Activated CD4-positive, alpha-beta T cell treated with anti-CD3 and anti-CD28 coated beads, Interleukin-2, amount 10 ng/mL, durations not matched to agents 7 days and 5 days (primary cell): Measurements from ENCODE around the gene AK6. TPM values are rescaled to one million over a fixed set of nuclear protein-coding genes. Genes with fewer than 3 reads are reported as not detected.
A peak's percentile ranks its signal among the peaks of the same experiment; 100 is the strongest.
"Not testable (repeated sequence)": the region's sequence is repeated elsewhere in the genome, so short reads cannot be mapped to it uniquely, and the experiment has no call there.

ENCODE experiments used
- CTCF ChIA-PET: fragments of 350-600 bp; sonication (Branson Sonifier 250); formaldehyde crosslinking; loops from one replicate; lab custom pipeline; 2021; ENCODE audit warnings: antibody characterized with exemption; lab: Charles Lee
- POLR2A ChIA-PET: fragments of 350-600 bp; sonication (Branson Sonifier 250); formaldehyde crosslinking; loops from one replicate; lab custom pipeline; 2021; ENCODE audit warnings: antibody characterized with exemption; lab: Charles Lee
- DNase-seq: peaks from one replicate; pipeline ENCODE4 v3.0.0-alpha.2; 2020
- H3K27ac Mint-ChIP-seq: one replicate; pipeline ENCODE4 v1.8.0; 2021; ENCODE audit warnings: mild to moderate bottlenecking, moderate library complexity, mixed read lengths
- H3K27me3 Mint-ChIP-seq: one replicate; pipeline ENCODE4 v1.8.0; 2021; ENCODE audit warnings: mixed read lengths
- H3K36me3 Mint-ChIP-seq: one replicate; pipeline ENCODE4 v1.8.0; 2021; ENCODE audit warnings: low read depth, mixed read lengths
- H3K4me1 Mint-ChIP-seq: one replicate; pipeline ENCODE4 v1.8.0; 2021; ENCODE audit warnings: mixed read lengths
- H3K4me3 Mint-ChIP-seq: one replicate; pipeline ENCODE4 v1.8.0; 2021; ENCODE audit warnings: mild to moderate bottlenecking, moderate library complexity, mixed read lengths
- H3K9me3 Mint-ChIP-seq: one replicate; pipeline ENCODE4 v1.8.0; 2021; ENCODE audit warnings: mixed read lengths
- total RNA-seq, 2 experiments: library from RNA; stranded (reverse); gene quantifications; one replicate each; pipeline ENCODE4 v1.2.3, GENCODE V29; 2021

The AK6 gene
- total RNA-seq, result 10 to 100 TPM; 26.7 to 33.3 TPM

- peak; percentile 92 for DNase-seq
- Mint-ChIP-seq H3K4me3 (peak within 1 kb of the TSS; percentile 95), H3K27me3 (no peaks in the 10 kb centered on the region), H3K36me3 (peaks cover 22% of the 10 kb centered on the region), H3K27ac (peak within 1 kb of the TSS; percentile 99), H3K4me1 (peaks cover 46% of the 10 kb centered on the region), H3K9me3 (no peaks in the 10 kb centered on the region)
- ChIA-PET POLR2A (no interaction called here), CTCF (interaction anchor here (0.8 to 1.4 kb wide), 2 partner anchors 10 to 276 kb away, joined by 4 read pairs; partner anchors contain the start of gene SLC30A5)
These were observed at the start of gene AK6, which contains the start of the genes RAD17 and TAF9 for GRCh38 chr5:69369340-69370121. TSS of gene AK6 (minus strand) at chr5:69369520. CDS start at chr5:69369490, 30 bp downstream. TSS of gene RAD17 (plus strand) at chr5:69369818. CDS start at chr5:69372209, 2,391 bp downstream. TSS of gene TAF9 (minus strand) at chr5:69369520. CDS start at chr5:69365737, 3,783 bp downstream.

GRCh38 chr5:69418554-69418953, 49.2 kb upstream of the AK6 start:
- Mint-ChIP-seq H3K4me1 (peaks cover 10% of the 10 kb centered on the region), H3K36me3 (peaks cover 6% of the 10 kb centered on the region), H3K4me3 (no peak overlapping the region), H3K27ac (no peak overlapping the region), H3K27me3 (peaks cover 2% of the 10 kb centered on the region), H3K9me3 (no peaks in the 10 kb centered on the region)
- ChIA-PET CTCF (no interaction called here), POLR2A (no interaction called here)
- DNase-seq, result no peak

GRCh38 chr5:69416699-69417098, 47.4 kb upstream of the AK6 start:
- ChIA-PET CTCF (no interaction called here), POLR2A (no interaction called here)
- DNase-seq, result no peak
- peaks cover 7% of the 10 kb centered on the region for H3K36me3 Mint-ChIP-seq
- peaks cover 10% of the 10 kb centered on the region for H3K4me1 Mint-ChIP-seq
- no peak overlapping the region for H3K4me3 Mint-ChIP-seq
- no peaks in the 10 kb centered on the region for H3K9me3 Mint-ChIP-seq
- H3K27ac Mint-ChIP-seq, result no peak overlapping the region
- H3K27me3 Mint-ChIP-seq, result peaks cover 2% of the 10 kb centered on the region

DNA sequence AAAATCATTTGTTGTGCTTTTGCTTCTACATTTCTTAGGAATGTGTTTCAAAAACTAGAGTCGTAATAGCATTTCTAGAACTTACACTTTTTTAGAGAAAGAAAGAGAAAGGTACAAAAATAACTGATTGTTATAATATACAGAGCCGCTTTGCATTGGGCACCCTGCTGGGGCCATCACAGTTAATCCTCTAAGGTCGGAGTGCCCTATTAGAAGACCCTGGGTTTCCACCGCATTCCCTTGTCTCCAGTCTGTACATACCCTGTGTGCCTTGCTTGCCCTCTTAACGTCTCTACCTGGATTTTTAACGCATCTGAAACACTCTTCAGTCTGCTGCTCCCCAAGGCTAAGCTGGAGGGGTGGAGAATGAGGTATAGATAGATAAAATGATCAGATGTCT, 46.9 kb upstream of the AK6 start:
- H3K27ac Mint-ChIP-seq, result no peak overlapping the region
- no peak for DNase-seq
- ChIA-PET CTCF (no interaction called here), POLR2A (no interaction called here)
- no peaks in the 10 kb centered on the region for H3K9me3 Mint-ChIP-seq
- peaks cover 11% of the 10 kb centered on the region for H3K36me3 Mint-ChIP-seq
- peaks cover 2% of the 10 kb centered on the region for H3K27me3 Mint-ChIP-seq
- peak overlapping the region; percentile 62 for H3K4me3 Mint-ChIP-seq
- peaks cover 10% of the 10 kb centered on the region for H3K4me1 Mint-ChIP-seq

GRCh38 chr5:69415584-69415958, 46.3 kb upstream of the AK6 start:
- H3K36me3 Mint-ChIP-seq, result peaks cover 11% of the 10 kb centered on the region
- POLR2A ChIA-PET, result no interaction called here
- no peaks in the 10 kb centered on the region for H3K9me3 Mint-ChIP-seq
- H3K27me3 Mint-ChIP-seq, result peaks cover 2% of the 10 kb centered on the region
- H3K27ac Mint-ChIP-seq, result no peak overlapping the region
- no peak for DNase-seq
- H3K4me3 Mint-ChIP-seq, result peak overlapping the region; percentile 62
- CTCF ChIA-PET, result interaction anchor here (1.1 kb wide), 1 partner anchor 9 kb away, joined by 3 read pairs; no protein-coding TSS in a partner anchor
- peaks cover 10% of the 10 kb centered on the region for H3K4me1 Mint-ChIP-seq

DNA sequence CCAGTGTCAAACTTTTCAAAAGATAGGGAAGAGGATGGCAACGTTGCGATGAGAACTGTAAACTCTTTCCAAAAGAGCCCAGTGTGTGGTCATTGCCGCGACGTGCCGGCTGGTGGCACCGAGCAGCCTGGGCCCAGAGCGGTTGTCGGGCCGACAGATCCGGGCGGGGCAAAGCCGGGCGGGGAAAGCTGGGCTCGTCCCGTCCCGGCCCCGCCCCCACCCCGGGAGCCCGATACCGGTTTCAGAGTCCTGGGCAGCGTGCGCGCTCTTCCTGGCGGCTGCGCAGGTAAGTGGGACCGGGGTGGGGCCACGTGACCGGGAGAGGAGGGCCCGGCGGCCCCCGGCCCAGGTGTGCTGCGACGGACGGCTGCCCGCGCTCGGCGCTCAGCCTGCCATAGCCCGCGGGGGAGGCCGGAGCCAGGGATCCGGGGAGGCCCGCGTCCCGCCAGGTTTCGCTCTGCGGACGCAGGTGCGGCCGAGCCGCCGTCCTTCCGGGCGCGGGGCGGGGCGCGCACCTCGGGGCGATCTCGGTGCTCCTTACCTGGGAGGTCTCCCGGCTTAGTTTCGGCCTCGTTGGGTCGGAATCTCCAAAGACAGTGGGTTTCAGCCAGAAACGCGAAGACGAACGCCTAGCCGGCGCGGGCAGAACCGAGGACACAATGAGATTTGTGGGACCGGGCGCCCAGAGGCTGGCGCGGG, 45.7 kb upstream of the AK6 start, which contains the start of gene MARVELD2:
MARVELD2 (plus strand) TSS at position 232 of the 699 bp plus-strand sequence. CDS start 4,270 bp downstream, outside the sequence.
- H3K27me3 Mint-ChIP-seq, result peaks cover 2% of the 10 kb centered on the region
- peaks cover 11% of the 10 kb centered on the region for H3K36me3 Mint-ChIP-seq
- DNase-seq, result peak; percentile 19
- ChIA-PET POLR2A (no interaction called here), CTCF (interaction anchor here (1.1 kb wide), 1 partner anchor 8 kb away, joined by 3 read pairs; no protein-coding TSS in a partner anchor)
- no peaks in the 10 kb centered on the region for H3K9me3 Mint-ChIP-seq
- H3K4me3 Mint-ChIP-seq, result peak within 1 kb of the TSS; percentile 62
- no peak within 1 kb of the TSS for H3K27ac Mint-ChIP-seq
- peaks cover 10% of the 10 kb centered on the region for H3K4me1 Mint-ChIP-seq

DNA sequence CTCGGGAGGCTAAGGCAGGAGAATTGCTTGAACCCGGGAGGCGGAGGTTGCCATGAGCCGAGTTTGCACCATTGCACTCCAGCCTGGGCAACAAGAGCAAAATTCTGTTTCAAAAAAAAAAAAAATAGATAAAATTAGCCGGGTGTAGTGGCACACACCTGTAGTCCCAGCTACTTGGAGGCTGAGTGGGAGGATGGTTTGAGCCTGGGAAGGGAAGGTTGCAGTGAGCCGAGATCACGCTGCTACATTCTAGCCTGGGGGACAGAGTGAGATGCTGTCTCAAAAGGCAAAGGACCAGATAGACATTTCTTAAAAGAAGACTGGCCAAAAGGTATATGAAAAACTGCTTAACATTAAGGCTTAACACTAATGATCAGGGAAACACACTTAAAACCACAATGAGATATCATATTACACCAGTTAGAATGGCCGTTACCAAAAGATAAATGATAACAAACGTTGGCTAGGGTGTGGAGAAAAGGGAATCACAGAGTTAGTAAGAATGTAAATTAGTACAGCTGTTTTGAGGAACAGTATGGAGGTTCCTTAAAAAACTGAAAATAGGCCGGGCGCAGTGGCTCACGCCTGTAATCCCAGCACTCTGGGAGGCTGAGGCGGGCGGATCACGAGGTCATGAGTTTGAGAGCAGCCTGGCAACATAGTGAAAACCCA, 35.5 kb upstream of the AK6 start:
- ChIA-PET POLR2A (no interaction called here), CTCF (no interaction called here)
- H3K27me3 Mint-ChIP-seq, result no peaks in the 10 kb centered on the region

GRCh38 chr5:69378376-69378775, 9.1 kb upstream of the AK6 start:
- Mint-ChIP-seq H3K4me1 (no peaks in the 10 kb centered on the region), H3K27ac (no peak overlapping the region), H3K4me3 (no peak overlapping the region), H3K36me3 (peaks cover 14% of the 10 kb centered on the region), H3K27me3 (no peaks in the 10 kb centered on the region), H3K9me3 (no peaks in the 10 kb centered on the region)
- ChIA-PET CTCF (interaction anchor here (0.6 kb wide), 1 partner anchor 153 kb away, joined by 4 read pairs; no protein-coding TSS in a partner anchor), POLR2A (no interaction called here)
- no peak for DNase-seq

More for the DNA sequence above, 35.5 kb upstream of the AK6 start:
- Mint-ChIP-seq H3K9me3 (peaks cover 2% of the 10 kb centered on the region), H3K4me3 (no peak overlapping the region), H3K27ac (no peak overlapping the region), H3K36me3 (peaks cover 35% of the 10 kb centered on the region), H3K4me1 (no peaks in the 10 kb centered on the region)
- DNase-seq, result no peak

DNA sequence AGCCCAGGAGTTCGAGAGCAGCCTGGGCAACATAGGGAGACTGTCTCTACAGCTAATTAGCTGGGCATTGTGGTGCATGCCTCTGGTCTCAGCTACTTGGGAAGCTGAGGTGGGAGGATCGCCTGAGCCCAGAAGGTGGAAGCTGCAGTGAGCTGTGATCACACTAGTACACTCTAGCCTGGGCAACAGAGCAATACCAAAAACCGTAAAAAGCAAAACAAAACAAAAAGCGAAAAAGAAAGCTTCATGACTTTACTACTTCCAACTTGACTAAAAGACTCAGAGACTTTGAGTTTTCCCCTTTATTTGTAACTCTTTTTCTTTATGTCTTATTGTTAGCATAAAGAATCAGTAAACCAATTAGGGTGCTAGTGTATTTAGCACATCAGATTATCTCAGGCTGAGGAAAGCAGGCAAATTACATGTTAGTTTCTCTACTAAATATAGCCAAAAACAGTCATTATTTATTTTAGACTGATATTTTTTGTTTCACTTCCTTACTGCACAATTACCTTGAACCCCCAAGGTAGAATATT, 5.7 kb upstream of the AK6 start:
- H3K9me3 Mint-ChIP-seq, result no peaks in the 10 kb centered on the region
- POLR2A ChIA-PET, result no interaction called here
- H3K4me1 Mint-ChIP-seq, result peaks cover 18% of the 10 kb centered on the region
- CTCF ChIA-PET, result no interaction called here
- H3K36me3 Mint-ChIP-seq, result peaks cover 10% of the 10 kb centered on the region
- no peak for DNase-seq
- H3K27me3 Mint-ChIP-seq, result no peaks in the 10 kb centered on the region
- no peak overlapping the region for H3K27ac Mint-ChIP-seq
- no peak overlapping the region for H3K4me3 Mint-ChIP-seq

- Mint-ChIP-seq H3K9me3 (no peaks in the 10 kb centered on the region), H3K27ac (peak overlapping the region; percentile 61), H3K36me3 (peaks cover 14% of the 10 kb centered on the region), H3K4me1 (peaks cover 30% of the 10 kb centered on the region), H3K27me3 (no peaks in the 10 kb centered on the region), H3K4me3 (no peak overlapping the region)
- no peak for DNase-seq
- POLR2A ChIA-PET, result no interaction called here
- CTCF ChIA-PET, result interaction anchor here (1.1 to 1.7 kb wide), 2 partner anchors 15 to 329 kb away, joined by 3 to 5 read pairs; no protein-coding TSS in a partner anchor
These were observed 3.1 kb upstream of the AK6 start for GRCh38 chr5:69372394-69372793.

GRCh38 chr5:69370335-69370734, 1.0 kb upstream of the AK6 start:
- CTCF ChIA-PET, result interaction anchor here (0.6 to 1.4 kb wide), 3 partner anchors 9 to 277 kb away, joined by 3 to 4 read pairs (median 4); partner anchors contain the start of gene SLC30A5
- POLR2A ChIA-PET, H3K27me3 Mint-ChIP-seq, H3K9me3 Mint-ChIP-seq, DNase-seq: not testable (repeated sequence)
- H3K27ac Mint-ChIP-seq, result peak overlapping the region; percentile 99
- H3K36me3 Mint-ChIP-seq, result peaks cover 17% of the 10 kb centered on the region
- H3K4me1 Mint-ChIP-seq, result peaks cover 40% of the 10 kb centered on the region
- H3K4me3 Mint-ChIP-seq, result peak overlapping the region; percentile 95
